ENCODE measurements around the gene SRM. TPM values are rescaled to one million over a fixed set of nuclear protein-coding genes. Genes with fewer than 3 reads are reported as not detected.

SRM gene
- total RNA-seq (10 to 100 TPM; 29.9 to 88.6 (median 52.7) TPM), polyA plus RNA-seq (100 to 1,000 TPM in 1 of 2 donors, 10 to 100 TPM in 1; 69.5 to 162 TPM)
- long read RNA-seq, donor 1, transcript SRM-201 (8 exons, 1,266 nt) = major isoform, 46 of 56 reads
- long read RNA-seq, donor 1, partial matches to known transcripts = 5 of 56 reads
- long read RNA-seq, donor 1, other reads (novel, unspliced or antisense) = 5 of 56 reads
- long read RNA-seq, donor 2, partial matches to known transcripts = 3 of 5 reads
- long read RNA-seq, donor 2, other reads (novel, unspliced or antisense) = 0 of 5 reads
- long read RNA-seq, donor 3, transcript SRM-201 (8 exons, 1,266 nt) = major isoform, 87 of 112 reads
- long read RNA-seq, donor 3, partial matches to known transcripts = 5 of 112 reads
- long read RNA-seq, donor 3, other reads (novel, unspliced or antisense) = 19 of 112 reads

GRCh38 chr1:11059968-11060830 is at the start of gene SRM:
Gene SRM (minus strand): TSS chr1:11060018. CDS start chr1:11059943, 75 bp downstream.
- DNase-seq = peak; percentile 91 to 96 (median 93)
- H3K27ac ChIP-seq = peak within 1 kb of the TSS; percentile 24 to 91 (median 80)
- H3K27me3 ChIP-seq = no peaks in the 10 kb centered on the region
- peaks cover 0 to 29% (median 16%) of the 10 kb centered on the region in 12 donors for H3K4me1 ChIP-seq
- peak; percentile 98 to 99 (median 98) for ATAC-seq
- intact Hi-C loops (cut with DNase I) = no loop called here
- H3K9me3 ChIP-seq = peaks cover 0 to 2% (median 0%) of the 10 kb centered on the region in 12 donors
- H3K36me3 ChIP-seq = peaks cover 0 to 47% (median 33%) of the 10 kb centered on the region in 9 donors
- TF ChIP-seq POLR2A (IDR thresholded peaks at IDR 0.05) (peak; percentile 31 to 83), CTCF (IDR thresholded peaks at IDR 0.05) (peak in 10 of 12 donors; percentile 24 to 81 (median 67))
- WGBS, 4 donors = 0 to 1% (median 0%) methylated on average over 26 to 83 of the region's 83 CpGs
- peak within 1 kb of the TSS; percentile 79 to 100 (median 94) for H3K4me3 ChIP-seq

- no peak overlapping the region for H3K27ac ChIP-seq
- TF ChIP-seq CTCF (IDR thresholded peaks at IDR 0.05) = no peak
- no peak for TF ChIP-seq POLR2A (IDR thresholded peaks at IDR 0.05)
- ATAC-seq (no peak), DNase-seq (no peak)
- H3K27me3 ChIP-seq = no peaks in the 10 kb centered on the region
- peaks cover 0 to 92% (median 86%) of the 10 kb centered on the region in 9 donors for H3K36me3 ChIP-seq
- no peaks in the 10 kb centered on the region for H3K9me3 ChIP-seq
- intact Hi-C loops (cut with DNase I) = no loop called here
- WGBS, 4 donors = 82 to 90% (median 87%) methylated on average over 7 of the region's 7 CpGs
- H3K4me3 ChIP-seq = no peak overlapping the region
- H3K4me1 ChIP-seq = no peaks in the 10 kb centered on the region
These were observed 49.4 kb upstream of the SRM start for GRCh38 chr1:11109047-11109760.

GRCh38 chr1:11107599-11107998 is 47.8 kb upstream of the SRM start:
- Histone ChIP-seq H3K27me3 (no peaks in the 10 kb centered on the region), H3K36me3 (peaks cover 0 to 76% (median 70%) of the 10 kb centered on the region in 9 donors), H3K9me3 (no peaks in the 10 kb centered on the region), H3K27ac (no peak overlapping the region), H3K4me3 (no peak overlapping the region), H3K4me1 (no peaks in the 10 kb centered on the region)
- ATAC-seq = no peak
- WGBS, 4 donors = 75 to 95% (median 85%) methylated on average over 5 of the region's 5 CpGs
- intact Hi-C loops (cut with DNase I) = no loop called here
- DNase-seq = no peak
- TF ChIP-seq CTCF (IDR thresholded peaks at IDR 0.05) (no peak), POLR2A (IDR thresholded peaks at IDR 0.05) (no peak)
